HG03025 (cell line): ENCODE data around the gene PRR11.
"Not testable (repeated sequence)": the region's sequence is repeated elsewhere in the genome, so short reads cannot be mapped to it uniquely, and the experiment has no call there.

Source experiments
- ATAC-seq: cut with Tn5 transposase; IDR thresholded peaks from one replicate; pipeline ENCODE4 v1.9.1; 2021; ENCODE audit warnings: mild to moderate bottlenecking, moderate library complexity; ENCODE audit not compliant: unreplicated experiment, low FRiP score

The PRR11 gene

DNA sequence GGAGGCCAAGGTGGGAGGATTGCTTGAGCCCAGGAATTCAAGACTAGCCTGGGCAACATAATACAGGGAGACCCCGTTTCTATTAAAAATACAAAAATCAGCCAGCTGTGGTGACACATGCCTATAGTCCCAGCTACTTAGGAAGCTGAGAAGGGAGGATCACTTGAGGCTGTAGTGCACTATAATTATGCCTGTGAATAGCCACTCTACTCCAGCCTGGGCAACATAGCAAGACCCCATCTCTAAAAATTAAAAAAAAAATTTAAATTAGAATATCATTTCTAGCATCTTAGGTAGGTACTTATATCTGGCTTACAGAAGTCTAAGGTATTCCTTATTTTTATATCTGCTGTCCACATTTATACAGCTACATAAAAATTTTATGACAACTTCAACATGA, 46.8 kb downstream of the PRR11 start:
- no peak for ATAC-seq

DNA sequence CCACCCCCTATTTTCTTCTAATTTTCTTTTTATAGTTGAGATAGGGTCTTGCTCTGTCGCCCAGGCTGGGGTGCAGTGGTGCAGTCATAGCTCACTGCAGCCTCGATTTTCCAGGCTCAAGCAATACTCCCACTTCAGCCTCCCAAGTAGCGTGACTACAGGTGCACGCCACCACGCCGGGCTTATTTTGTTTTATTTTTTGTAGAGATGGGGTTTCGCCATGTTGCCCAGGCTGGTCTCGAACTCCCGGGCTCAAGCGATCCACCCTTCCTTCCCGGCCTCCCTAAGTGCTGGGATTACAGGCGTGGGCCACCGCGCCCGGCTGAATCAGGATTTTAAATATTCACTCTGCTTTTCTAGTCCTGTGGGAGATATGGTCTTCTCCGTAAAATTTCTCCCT, 63.8 kb downstream of the PRR11 start:
- ATAC-seq, result no peak

DNA sequence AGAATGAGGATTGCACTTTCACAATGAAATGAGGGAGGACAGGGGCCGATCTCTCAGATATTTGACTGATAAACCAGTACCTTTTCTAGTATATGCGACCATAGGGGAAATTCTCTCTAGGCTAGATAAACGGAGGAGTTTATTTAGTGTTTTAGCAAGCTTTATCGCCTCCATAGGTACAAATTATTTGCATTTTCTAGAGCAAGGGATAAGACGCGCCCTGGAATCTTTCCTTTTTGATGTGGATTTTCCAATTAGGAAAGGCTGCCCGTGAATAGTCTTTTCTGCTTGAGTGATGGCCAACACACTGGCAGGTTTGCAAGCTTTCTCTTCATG, 64.4 kb downstream of the PRR11 start:
- ATAC-seq, result no peak

DNA sequence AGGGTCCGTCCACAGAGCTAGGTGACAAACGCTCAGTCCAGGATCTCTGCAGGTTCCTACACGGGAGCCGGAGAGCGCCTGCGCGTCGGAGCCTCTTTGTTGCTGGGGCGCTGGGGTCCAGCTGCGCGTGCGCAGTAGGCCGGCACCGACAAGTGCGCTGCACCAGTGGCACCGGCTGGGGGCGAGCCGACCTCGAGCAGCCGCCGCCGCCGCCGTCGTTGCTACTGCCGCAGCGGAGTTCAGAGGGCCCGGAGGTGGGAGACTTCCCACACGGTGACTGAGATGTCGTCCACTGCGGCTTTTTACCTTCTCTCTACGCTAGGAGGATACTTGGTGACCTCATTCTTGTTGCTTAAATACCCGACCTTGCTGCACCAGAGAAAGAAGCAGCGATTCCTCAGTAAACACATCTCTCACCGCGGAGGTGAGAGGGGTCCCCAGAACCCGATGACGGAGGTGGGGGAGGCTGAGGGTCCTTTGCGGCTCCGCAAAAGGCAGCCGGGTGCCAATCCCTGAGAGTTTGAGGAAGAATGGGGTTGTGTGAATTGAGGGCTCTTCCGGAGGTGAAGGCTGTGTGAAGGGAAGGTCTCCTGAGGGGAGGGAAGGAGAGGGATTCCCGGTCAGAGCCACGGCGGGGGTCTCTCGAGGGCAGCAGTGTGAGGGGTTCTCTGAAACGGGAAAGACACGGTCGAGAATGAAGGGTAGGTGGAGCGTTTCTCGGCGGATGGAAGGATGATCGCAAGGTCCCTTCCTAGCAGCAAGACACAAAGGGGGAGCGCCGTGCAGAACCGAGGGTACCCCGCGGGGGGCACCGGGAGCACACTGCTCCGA, 65.0 kb downstream of the PRR11 start, which contains the start of gene GDPD1:
Gene GDPD1 (plus strand): TSS at position 184 of the 831 bp plus-strand sequence. CDS start 99 bp downstream, at position 283.
- peak; percentile 85 for ATAC-seq

DNA sequence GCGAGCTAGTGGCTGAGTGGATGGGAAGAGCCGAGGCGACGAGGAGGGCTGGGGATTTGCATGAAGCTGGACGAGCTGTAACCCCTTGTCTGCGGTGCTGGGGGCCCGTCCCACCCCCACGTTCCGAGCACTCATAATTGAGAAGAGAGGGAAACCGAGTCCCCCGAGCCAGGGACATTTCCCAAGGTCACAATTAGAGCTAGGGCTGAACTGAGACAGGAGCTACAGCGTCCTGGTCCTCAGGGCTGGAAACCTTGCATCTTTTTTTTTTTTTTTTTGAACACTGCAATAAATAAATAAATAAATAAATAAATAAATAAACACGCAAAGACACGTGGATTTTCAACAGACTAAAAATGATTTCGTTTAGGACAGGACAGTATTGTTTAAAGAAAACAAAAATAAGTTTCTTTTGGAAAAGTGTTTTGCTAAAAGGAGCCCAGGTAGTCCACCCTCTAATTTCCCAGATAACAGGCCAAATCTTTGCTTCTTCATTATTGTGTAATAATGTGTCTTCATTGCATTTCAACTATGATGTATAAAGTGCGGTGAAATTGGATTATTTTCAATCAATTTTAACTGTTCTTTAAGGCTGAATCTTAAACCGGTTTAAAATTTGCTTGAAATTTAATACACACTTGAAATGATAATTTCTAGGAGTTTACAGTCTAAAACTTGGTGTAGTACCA, 65.8 kb downstream of the PRR11 start:
- ATAC-seq, result peak; percentile 5

DNA sequence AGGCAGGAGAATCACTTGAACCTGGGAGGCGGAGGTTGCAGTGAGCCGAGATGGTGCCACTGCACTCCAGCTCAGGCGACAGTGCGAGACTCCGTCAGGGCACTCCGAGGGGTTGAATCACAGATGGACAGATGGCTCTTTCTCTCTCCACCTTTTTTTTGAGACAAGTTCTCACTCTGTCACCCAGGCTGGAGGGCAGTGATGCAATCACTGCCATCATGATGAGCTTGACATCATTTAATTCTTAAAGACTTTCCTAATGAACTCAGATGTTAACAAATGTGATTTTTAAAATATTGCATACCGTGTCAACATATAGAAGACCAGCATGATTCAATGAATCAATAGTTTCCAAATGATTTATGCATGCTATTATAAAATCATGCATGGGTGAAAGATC, 68.3 kb downstream of the PRR11 start:
- ATAC-seq, result no peak

DNA sequence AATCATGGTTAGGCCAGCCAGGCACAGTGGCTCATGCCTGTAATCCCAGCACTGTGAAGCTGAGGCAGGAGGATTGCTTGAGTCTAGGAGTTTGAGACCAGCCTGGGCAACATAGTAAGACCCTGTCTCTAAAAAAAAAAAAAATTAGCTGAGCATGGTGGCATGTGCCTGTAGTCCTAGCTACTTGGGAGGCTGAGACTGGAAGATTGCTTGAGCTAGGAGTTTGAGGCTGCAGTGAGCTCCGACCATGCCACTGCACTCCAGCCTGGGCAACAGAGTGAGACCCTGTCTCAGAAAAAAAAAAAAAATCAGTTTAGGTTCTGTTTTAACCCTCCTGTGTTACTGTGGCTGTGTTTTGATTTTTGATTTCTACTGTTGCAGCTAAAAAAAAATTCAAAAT, 73.0 kb downstream of the PRR11 start:
- ATAC-seq, result not testable (repeated sequence)

DNA sequence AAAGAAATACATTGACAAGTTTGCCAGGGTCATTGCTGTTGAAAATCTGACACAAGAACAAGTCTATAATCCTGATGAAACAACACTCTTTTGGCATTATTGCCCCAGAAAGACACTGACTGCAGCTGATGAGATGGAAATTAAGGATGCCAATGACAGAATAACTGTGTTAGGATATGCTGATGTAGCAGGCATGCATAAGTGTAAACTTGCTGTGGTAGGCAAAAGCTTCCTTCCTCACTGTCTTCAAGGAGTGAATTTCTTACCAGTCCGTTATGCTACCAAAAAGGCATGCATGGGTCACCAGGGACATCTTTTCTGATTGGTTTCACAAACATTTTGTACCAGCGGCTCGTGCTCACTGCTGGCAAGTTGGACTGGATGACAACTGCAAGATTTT, 75.2 kb downstream of the PRR11 start:
- ATAC-seq, result no peak

DNA sequence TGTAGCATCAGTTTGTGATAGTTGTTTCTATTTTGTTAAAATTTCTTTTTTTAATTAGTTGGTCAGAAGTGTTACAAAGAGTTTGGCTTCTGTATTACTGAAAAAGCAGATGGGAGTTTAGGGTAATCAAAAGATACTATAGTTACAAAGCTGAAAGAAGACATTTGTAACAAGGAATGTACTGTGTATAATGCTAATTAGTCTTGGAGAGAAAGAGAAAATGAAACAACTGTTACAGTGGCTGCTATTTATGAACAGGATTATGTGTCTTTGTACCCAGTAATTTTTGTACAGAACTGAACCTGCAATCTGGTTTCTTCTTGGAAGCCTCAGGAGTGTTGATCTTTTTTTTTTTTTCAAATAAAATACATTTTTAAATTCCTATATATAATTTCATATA, 79.1 kb downstream of the PRR11 start:
- no peak for ATAC-seq

DNA sequence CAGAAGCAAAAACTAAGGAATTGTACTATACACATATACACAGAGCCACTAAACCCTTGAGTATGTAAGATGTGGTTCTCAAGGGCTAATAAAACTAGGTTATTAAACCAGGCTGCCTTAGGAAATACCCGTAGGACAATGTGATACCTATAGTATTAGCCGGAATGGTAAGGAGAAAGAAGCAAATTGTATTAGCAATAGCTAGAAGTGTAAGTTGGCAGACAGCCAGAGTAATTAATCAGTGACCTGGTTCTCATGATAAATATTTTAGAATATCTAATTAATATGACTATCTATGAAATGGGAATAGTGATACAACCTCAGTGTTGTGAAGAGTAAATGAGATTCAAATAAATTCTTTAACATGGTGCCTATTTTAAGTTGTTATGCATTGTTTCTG, 83.4 kb downstream of the PRR11 start:
- no peak for ATAC-seq

DNA sequence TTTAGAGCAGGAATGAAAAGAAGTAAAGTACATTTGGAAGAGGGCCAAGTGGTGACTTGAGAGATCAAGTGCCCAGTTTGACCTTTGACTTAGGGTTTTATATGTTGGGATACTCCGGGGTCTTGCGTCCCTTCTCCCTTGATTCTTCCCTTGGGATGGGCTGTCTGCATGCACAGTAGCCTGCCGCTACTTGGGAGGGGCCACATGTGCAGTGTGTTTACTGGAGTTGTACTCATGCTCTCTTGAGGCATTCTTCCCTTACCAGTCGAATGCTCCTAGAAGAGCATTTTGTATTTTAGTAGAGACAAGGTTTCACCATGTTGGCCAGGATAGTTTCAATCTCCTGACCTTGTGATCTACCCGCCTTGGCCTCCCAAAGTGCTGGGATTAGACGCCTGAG, 88.5 kb downstream of the PRR11 start:
- ATAC-seq, result no peak
